Loucy (cell line): ENCODE results near the gene RUNX2.

Source experiments
- CTCF ChIP-seq: fragments of 200-600 bp; sonication (generic); conservative IDR thresholded peaks from 2 replicates; pipeline ENCODE4 v1.5.1; 2014; ENCODE audit warnings: mild to moderate bottlenecking, antibody characterized with exemption, low read length
- EZH2phosphoT487 ChIP-seq: fragments of 200-600 bp; IDR thresholded peaks from 2 replicates; pipeline ENCODE4 v1.6.1; 2018; ENCODE audit warnings: antibody characterized with exemption, mild to moderate bottlenecking, moderate library complexity, borderline replicate concordance

- TF ChIP-seq CTCF (no peak), EZH2phosphoT487 (no peak)
Measured at GRCh38 chr6:45571159-45571558, 243.0 kb downstream of the RUNX2 start.
